ENCODE results near the gene KBTBD4. TPM values are rescaled to one million over a fixed set of nuclear protein-coding genes. Genes with fewer than 3 reads are reported as not detected.

Gene KBTBD4
- total RNA-seq, 4 donors from 2014 or later: 18.4 to 32.2 (median 21.2) TPM

DNA sequence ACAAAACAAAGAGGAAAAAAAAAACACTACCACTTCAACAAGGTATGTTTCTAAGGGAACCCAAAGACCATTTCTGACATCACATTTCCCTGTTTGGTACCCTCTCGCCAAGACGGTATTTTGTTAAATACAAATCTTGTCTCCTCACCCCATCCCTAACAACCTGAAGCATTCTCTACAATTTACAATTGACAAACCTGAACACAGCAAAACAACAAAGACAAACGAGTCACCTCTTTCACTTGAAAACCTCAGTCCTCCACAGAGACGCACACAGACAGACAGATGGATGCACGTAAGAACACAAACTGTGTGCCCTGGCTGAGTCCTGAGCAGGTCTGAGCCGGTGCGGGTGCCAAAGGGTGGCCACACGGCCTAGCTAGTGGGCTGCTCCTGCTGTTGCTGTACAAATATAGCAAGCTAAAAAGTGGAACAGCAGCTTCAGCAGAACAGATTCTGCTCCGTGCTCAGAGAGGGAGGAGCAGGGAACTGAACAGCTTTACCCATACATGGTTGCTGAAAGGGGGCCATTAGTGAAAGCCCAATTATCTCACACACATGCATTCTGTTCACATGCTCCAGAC, 54.4 kb downstream of the KBTBD4 start:
- Histone ChIP-seq H3K36me3 (peaks cover 4% of the 10 kb centered on the region), H3K4me3 (peak overlapping the region; percentile 23), H3K27me3 (no peaks in the 10 kb centered on the region), H3K27ac (peak overlapping the region; percentile 79), H3K9me3 (no peaks in the 10 kb centered on the region), H3K4me1 (peaks cover 61% of the 10 kb centered on the region)
- WGBS: 8% methylated on average over 9 of the region's 9 CpGs
- TF ChIP-seq EP300 (IDR thresholded peaks at IDR 0.05): no peak
- TF ChIP-seq POLR2AphosphoS5 (IDR thresholded peaks at IDR 0.05): no peak
- no peak for TF ChIP-seq POLR2A (IDR thresholded peaks at IDR 0.05)
- TF ChIP-seq, protein P1, sequence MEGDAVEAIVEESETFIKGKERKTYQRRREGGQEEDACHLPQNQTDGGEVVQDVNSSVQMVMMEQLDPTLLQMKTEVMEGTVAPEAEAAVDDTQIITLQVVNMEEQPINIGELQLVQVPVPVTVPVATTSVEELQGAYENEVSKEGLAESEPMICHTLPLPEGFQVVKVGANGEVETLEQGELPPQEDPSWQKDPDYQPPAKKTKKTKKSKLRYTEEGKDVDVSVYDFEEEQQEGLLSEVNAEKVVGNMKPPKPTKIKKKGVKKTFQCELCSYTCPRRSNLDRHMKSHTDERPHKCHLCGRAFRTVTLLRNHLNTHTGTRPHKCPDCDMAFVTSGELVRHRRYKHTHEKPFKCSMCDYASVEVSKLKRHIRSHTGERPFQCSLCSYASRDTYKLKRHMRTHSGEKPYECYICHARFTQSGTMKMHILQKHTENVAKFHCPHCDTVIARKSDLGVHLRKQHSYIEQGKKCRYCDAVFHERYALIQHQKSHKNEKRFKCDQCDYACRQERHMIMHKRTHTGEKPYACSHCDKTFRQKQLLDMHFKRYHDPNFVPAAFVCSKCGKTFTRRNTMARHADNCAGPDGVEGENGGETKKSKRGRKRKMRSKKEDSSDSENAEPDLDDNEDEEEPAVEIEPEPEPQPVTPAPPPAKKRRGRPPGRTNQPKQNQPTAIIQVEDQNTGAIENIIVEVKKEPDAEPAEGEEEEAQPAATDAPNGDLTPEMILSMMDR (IDR thresholded peaks at IDR 0.05): no peak
- DNase-seq (ENCODE audit: low spot score in 2 of 2): no peak

DNA sequence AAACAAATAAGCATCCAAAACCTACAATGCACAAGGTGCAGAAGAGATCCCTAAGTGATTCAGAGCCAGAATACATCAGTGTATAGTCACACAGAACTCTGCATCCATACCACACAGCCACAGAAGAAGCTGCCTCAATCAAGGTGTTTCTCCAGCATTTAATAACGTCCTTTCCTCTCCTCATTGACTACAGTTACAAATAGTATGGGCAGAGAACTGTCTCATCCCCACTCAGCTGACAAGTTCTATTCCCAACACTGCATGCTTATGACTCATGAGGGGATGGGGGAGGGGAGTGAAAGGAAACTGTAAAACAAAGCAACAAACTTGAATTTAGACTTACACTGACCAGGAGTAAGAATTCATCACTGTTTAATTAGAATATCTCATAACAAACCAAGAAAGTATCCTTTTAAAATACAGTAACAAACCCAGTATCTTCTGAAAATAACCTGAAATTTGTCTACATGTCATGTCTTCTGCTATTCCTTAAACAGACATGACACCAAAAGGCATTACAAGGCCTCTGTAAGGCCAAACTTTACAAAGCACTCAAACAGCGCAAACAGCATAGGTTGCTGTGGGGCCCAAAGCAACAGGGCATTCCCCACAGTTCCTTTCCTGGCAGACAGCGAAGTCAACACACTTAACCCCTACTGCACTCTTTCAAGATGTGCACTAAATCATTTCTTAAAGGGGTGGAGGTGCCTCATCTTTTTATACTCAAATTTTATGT, 55.1 kb downstream of the KBTBD4 start:
- peak overlapping the region; percentile 23 for H3K4me3 ChIP-seq
- H3K9me3 ChIP-seq: no peaks in the 10 kb centered on the region
- DNase-seq (ENCODE audit: low spot score in 2 of 2): no peak
- WGBS: 2% methylated on average over 3 of the region's 3 CpGs
- H3K27me3 ChIP-seq: no peaks in the 10 kb centered on the region
- no peaks in the 10 kb centered on the region for H3K36me3 ChIP-seq
- peak overlapping the region; percentile 79 for H3K27ac ChIP-seq
- TF ChIP-seq POLR2AphosphoS5 (IDR thresholded peaks at IDR 0.05): no peak
- TF ChIP-seq, protein P1 (IDR thresholded peaks at IDR 0.05): no peak
- no peak for TF ChIP-seq POLR2A (IDR thresholded peaks at IDR 0.05)
- TF ChIP-seq EP300 (IDR thresholded peaks at IDR 0.05): no peak
- peaks cover 69% of the 10 kb centered on the region for H3K4me1 ChIP-seq

Other genes starting within 250 kb of the KBTBD4 start
- under 1 TPM in 2 of 4 donors, not detected in 2; 0.21 to 0.57 TPM for gene MYBPC3, start 226.3 kb downstream of the KBTBD4 start, total RNA-seq
- 10 to 100 TPM in 2 of 4 donors, 1 to 10 TPM in 2; 4.7 to 13.4 (median 9.8) TPM for gene SPI1, start 200.4 kb downstream of the KBTBD4 start, total RNA-seq
- 10 to 100 TPM; 45.5 to 53.8 (median 52.3) TPM for gene SLC39A13, start 170.4 kb downstream of the KBTBD4 start, total RNA-seq
- gene PSMC3, start 152.5 kb downstream of the KBTBD4 start, total RNA-seq: 100 to 1,000 TPM in 3 of 4 donors, 10 to 100 TPM in 1; 52.5 to 124 (median 103) TPM
- 1 to 10 TPM in 2 of 4 donors, under 1 TPM in 1, not detected in 1; 0.59 to 4.6 (median 1.0) TPM for gene RAPSN, start 129.8 kb downstream of the KBTBD4 start, total RNA-seq
- 100 to 1,000 TPM in 2 of 4 donors, 10 to 100 TPM in 2; 90.3 to 210 (median 101) TPM for gene CELF1, start 25.8 kb downstream of the KBTBD4 start, total RNA-seq
- gene PTPMT1, start 13.4 kb downstream of the KBTBD4 start, total RNA-seq: 10 to 100 TPM; 63.2 to 81.4 (median 71.6) TPM
- 10 to 100 TPM; 41.3 to 79.5 (median 62.5) TPM for gene NDUFS3, start 104 bp upstream of the KBTBD4 start, total RNA-seq
- gene FAM180B, start 7.7 kb upstream of the KBTBD4 start, total RNA-seq: 1 to 10 TPM in 2 of 4 donors, under 1 TPM in 1, not detected in 1; 0.72 to 2.3 (median 1.7) TPM
- 1 to 10 TPM in 2 of 4 donors, under 1 TPM in 2; 0.76 to 1.9 (median 1.4) TPM for gene C1QTNF4, start 15.4 kb upstream of the KBTBD4 start, total RNA-seq
- 10 to 100 TPM; 31.1 to 60.9 (median 51.2) TPM for gene MTCH2, start 63.6 kb upstream of the KBTBD4 start, total RNA-seq
- under 1 TPM in 2 of 4 donors, not detected in 2; 0.29 to 0.89 TPM for gene AGBL2, start 136.4 kb upstream of the KBTBD4 start, total RNA-seq
- gene FNBP4, start 188.4 kb upstream of the KBTBD4 start, total RNA-seq: 100 to 1,000 TPM in 3 of 4 donors, 10 to 100 TPM in 1; 99.3 to 397 (median 143) TPM

Data from suprapubic skin (tissue), 4 donors.